Measurements from ENCODE around the gene ASTN2.

ASTN2 gene

GRCh38 chr9:116806075-116806474, 608.8 kb downstream of the ASTN2 start:
- H3K27ac ChIP-seq: no peak overlapping the region
- TF ChIP-seq ZFX (IDR thresholded peaks at IDR 0.05): no peak
- TF ChIP-seq, protein P1, sequence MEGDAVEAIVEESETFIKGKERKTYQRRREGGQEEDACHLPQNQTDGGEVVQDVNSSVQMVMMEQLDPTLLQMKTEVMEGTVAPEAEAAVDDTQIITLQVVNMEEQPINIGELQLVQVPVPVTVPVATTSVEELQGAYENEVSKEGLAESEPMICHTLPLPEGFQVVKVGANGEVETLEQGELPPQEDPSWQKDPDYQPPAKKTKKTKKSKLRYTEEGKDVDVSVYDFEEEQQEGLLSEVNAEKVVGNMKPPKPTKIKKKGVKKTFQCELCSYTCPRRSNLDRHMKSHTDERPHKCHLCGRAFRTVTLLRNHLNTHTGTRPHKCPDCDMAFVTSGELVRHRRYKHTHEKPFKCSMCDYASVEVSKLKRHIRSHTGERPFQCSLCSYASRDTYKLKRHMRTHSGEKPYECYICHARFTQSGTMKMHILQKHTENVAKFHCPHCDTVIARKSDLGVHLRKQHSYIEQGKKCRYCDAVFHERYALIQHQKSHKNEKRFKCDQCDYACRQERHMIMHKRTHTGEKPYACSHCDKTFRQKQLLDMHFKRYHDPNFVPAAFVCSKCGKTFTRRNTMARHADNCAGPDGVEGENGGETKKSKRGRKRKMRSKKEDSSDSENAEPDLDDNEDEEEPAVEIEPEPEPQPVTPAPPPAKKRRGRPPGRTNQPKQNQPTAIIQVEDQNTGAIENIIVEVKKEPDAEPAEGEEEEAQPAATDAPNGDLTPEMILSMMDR (conservative IDR thresholded peaks at IDR 0.05): no peak

GRCh38 chr9:116800885-116801284, 614.0 kb downstream of the ASTN2 start:
- no peak overlapping the region for H3K27ac ChIP-seq
- TF ChIP-seq ZFX (IDR thresholded peaks at IDR 0.05): no peak
- TF ChIP-seq, protein P1 (conservative IDR thresholded peaks at IDR 0.05): no peak

GRCh38 chr9:116800074-116800473, 614.8 kb downstream of the ASTN2 start:
- no peak overlapping the region for H3K27ac ChIP-seq
- no peak for TF ChIP-seq ZFX (IDR thresholded peaks at IDR 0.05)
- TF ChIP-seq, protein P1 (conservative IDR thresholded peaks at IDR 0.05): no peak

DNA sequence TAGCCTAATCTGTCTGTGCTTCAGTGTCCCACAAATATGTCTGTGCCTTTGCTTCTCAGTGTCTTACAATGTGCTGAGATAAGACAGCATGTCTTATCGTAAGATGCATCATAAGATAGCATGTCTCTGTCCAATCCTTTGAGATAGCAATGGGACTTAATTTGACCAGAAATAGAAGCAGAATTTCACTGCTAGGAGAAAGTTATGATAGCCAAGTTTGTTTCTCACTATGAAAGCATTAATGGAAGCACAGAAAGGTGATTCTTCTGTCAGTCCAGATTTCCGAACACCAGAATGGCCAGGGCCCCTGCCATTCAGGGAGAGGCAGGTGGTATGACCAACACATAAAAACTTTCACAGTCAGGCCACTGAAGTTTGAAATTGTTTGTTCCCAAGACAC, 616.3 kb downstream of the ASTN2 start:
- H3K27ac ChIP-seq: no peak overlapping the region

DNA sequence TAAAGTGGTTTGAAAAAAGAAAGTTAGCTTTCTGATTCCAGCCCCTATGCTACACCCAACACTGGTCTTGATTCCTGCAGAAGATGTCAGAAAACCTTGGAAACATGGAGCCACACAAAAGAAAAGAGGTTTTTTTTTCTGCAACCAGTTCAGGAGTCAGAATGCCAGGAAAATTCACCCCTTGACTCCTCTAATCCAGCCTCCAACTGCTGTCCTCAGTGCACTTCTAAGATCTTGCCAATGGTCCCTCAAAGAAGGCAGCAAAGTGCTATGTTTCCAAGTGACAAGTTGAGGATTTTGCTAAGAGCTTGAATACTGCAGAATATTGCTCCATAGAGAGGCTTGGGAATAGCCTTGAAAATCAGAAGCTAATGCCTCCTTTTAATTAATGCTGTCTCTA, 617.6 kb downstream of the ASTN2 start:
- TF ChIP-seq, protein P1 (conservative IDR thresholded peaks at IDR 0.05): no peak
- no peak for TF ChIP-seq ZFX (IDR thresholded peaks at IDR 0.05)
- H3K27ac ChIP-seq: no peak overlapping the region

More for the DNA sequence above, 616.3 kb downstream of the ASTN2 start:
- no peak for TF ChIP-seq ZFX (IDR thresholded peaks at IDR 0.05)
- TF ChIP-seq, protein P1 (conservative IDR thresholded peaks at IDR 0.05): no peak

- no peak for TF ChIP-seq ZFX (IDR thresholded peaks at IDR 0.05)
- TF ChIP-seq, protein P1 (conservative IDR thresholded peaks at IDR 0.05): no peak
- H3K27ac ChIP-seq: no peak overlapping the region
Measured at GRCh38 chr9:116796669-116797068, 618.2 kb downstream of the ASTN2 start.

DNA sequence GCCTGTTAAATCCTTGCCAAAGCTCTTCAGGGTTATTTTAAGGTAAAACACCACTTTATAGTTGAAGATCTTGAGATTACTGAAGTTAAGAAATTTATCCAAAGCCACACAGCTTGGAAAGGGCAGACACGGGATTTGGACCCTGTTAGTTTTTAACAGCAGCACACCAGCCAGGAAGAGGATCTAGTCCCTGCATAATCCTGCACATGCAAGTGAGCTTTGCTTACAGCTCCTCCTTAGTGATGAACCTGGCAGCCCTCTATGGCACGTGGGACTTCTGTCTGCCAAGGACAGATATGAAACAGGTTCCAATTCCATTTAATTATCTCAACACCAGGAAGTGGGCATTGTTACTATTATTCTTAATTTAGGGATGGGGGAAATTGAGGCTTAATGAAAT, 619.0 kb downstream of the ASTN2 start:
- H3K27ac ChIP-seq: no peak overlapping the region
- no peak for TF ChIP-seq ZFX (IDR thresholded peaks at IDR 0.05)
- TF ChIP-seq, protein P1 (conservative IDR thresholded peaks at IDR 0.05): no peak
